ENCODE measurements around the gene SPINDOC. TPM values are rescaled to one million over a fixed set of nuclear protein-coding genes. Genes with fewer than 3 reads are reported as not detected.

SPINDOC gene
- total RNA-seq, 1 donor from 2014 or later: 20.8 TPM

GRCh38 chr11:63872800-63873197 lies 59.5 kb downstream of the SPINDOC start:
- H3K27me3 Mint-ChIP-seq: no peaks in the 10 kb centered on the region
- H3K27ac Mint-ChIP-seq: no peak overlapping the region
- ATAC-seq (ENCODE audit: low read depth): no peak
- CTCF ChIA-PET: interaction anchor here (0.6 to 1.4 kb wide), 2 partner anchors 11 to 73 kb away, joined by 3 read pairs; no protein-coding TSS in a partner anchor
- H3K4me3 Mint-ChIP-seq: no peak overlapping the region
- H3K4me1 Mint-ChIP-seq: peaks cover 62% of the 10 kb centered on the region
- H3K36me3 Mint-ChIP-seq (ENCODE audit: low read depth): peaks cover 43% of the 10 kb centered on the region
- TF ChIP-seq CTCF (IDR thresholded peaks at IDR 0.05): no peak
- DNase-seq: no peak
- intact Hi-C loops (cut with micrococcal nuclease): loop anchor here (5.0 kb wide), 1 partner anchor 35 kb away; the partner anchor contains the start of gene MARK2
- H3K9me3 Mint-ChIP-seq: no peaks in the 10 kb centered on the region
- POLR2A ChIA-PET: interaction anchor here (1.0 kb wide), 1 partner anchor 15 kb away, joined by 3 read pairs; no protein-coding TSS in a partner anchor

- ChIA-PET CTCF (interaction anchor here (0.6 to 1.4 kb wide), 2 partner anchors 11 to 72 kb away, joined by 3 read pairs; no protein-coding TSS in a partner anchor), POLR2A (no interaction called here)
- Mint-ChIP-seq H3K27ac (no peak overlapping the region), H3K36me3 (ENCODE audit: low read depth) (peaks cover 45% of the 10 kb centered on the region), H3K9me3 (no peaks in the 10 kb centered on the region), H3K4me3 (no peak overlapping the region), H3K27me3 (no peaks in the 10 kb centered on the region), H3K4me1 (peaks cover 61% of the 10 kb centered on the region)
- intact Hi-C loops (cut with micrococcal nuclease): loop anchor here (5.0 kb wide), 1 partner anchor 36 kb away; the partner anchor contains the start of gene MARK2
- TF ChIP-seq CTCF (IDR thresholded peaks at IDR 0.05): no peak
- ATAC-seq (ENCODE audit: low read depth) (no peak), DNase-seq (no peak)
These were observed 60.1 kb downstream of the SPINDOC start for GRCh38 chr11:63873311-63873710.

GRCh38 chr11:63874511-63874910 lies 61.3 kb downstream of the SPINDOC start:
- no peak for DNase-seq

GRCh38 chr11:63875506-63876065 lies 62.3 kb downstream of the SPINDOC start:
- no peak for TF ChIP-seq CTCF (IDR thresholded peaks at IDR 0.05)
- no peak for DNase-seq
- Mint-ChIP-seq H3K4me3 (no peak overlapping the region), H3K27me3 (no peaks in the 10 kb centered on the region), H3K27ac (no peak overlapping the region), H3K9me3 (no peaks in the 10 kb centered on the region), H3K4me1 (peaks cover 56% of the 10 kb centered on the region), H3K36me3 (ENCODE audit: low read depth) (peaks cover 34% of the 10 kb centered on the region)
- intact Hi-C loops (cut with micrococcal nuclease): no loop called here
- ATAC-seq (ENCODE audit: low read depth): no peak
- POLR2A ChIA-PET: no interaction called here
- CTCF ChIA-PET: interaction anchor here (1.2 kb wide), 1 partner anchor 70 kb away, joined by 4 read pairs; no protein-coding TSS in a partner anchor

More at GRCh38 chr11:63874511-63874910, 61.3 kb downstream of the SPINDOC start:
- no peak for ATAC-seq (ENCODE audit: low read depth)
- H3K9me3 Mint-ChIP-seq: no peaks in the 10 kb centered on the region
- no peak overlapping the region for H3K27ac Mint-ChIP-seq
- TF ChIP-seq CTCF (IDR thresholded peaks at IDR 0.05): no peak
- H3K36me3 Mint-ChIP-seq (ENCODE audit: low read depth): peaks cover 40% of the 10 kb centered on the region
- intact Hi-C loops (cut with micrococcal nuclease): loop anchor here (5.0 kb wide), 1 partner anchor 37 kb away; the partner anchor contains the start of gene MARK2
- H3K27me3 Mint-ChIP-seq: no peaks in the 10 kb centered on the region
- CTCF ChIA-PET: interaction anchor here (0.7 to 1.4 kb wide), 2 partner anchors 10 to 71 kb away, joined by 3 read pairs; no protein-coding TSS in a partner anchor
- peaks cover 58% of the 10 kb centered on the region for H3K4me1 Mint-ChIP-seq
- POLR2A ChIA-PET: no interaction called here
- no peak overlapping the region for H3K4me3 Mint-ChIP-seq

- H3K27ac Mint-ChIP-seq: no peak overlapping the region
- H3K9me3 Mint-ChIP-seq: no peaks in the 10 kb centered on the region
- ATAC-seq (ENCODE audit: low read depth) (no peak), DNase-seq (no peak)
- peaks cover 32% of the 10 kb centered on the region for H3K36me3 Mint-ChIP-seq (ENCODE audit: low read depth)
- ChIA-PET CTCF (interaction anchor here (1.2 kb wide), 1 partner anchor 69 kb away, joined by 4 read pairs; no protein-coding TSS in a partner anchor), POLR2A (interaction anchor here (0.6 kb wide), 2 partner anchors 23 to 1538 kb away, joined by 3 to 5 read pairs; no protein-coding TSS in a partner anchor)
- H3K4me3 Mint-ChIP-seq: no peak overlapping the region
- TF ChIP-seq CTCF (IDR thresholded peaks at IDR 0.05): no peak
- no peaks in the 10 kb centered on the region for H3K27me3 Mint-ChIP-seq
- H3K4me1 Mint-ChIP-seq: peaks cover 53% of the 10 kb centered on the region
- intact Hi-C loops (cut with micrococcal nuclease): no loop called here
These were observed 63.4 kb downstream of the SPINDOC start for GRCh38 chr11:63876616-63877015.
